CD4-positive, alpha-beta T cell (primary cell): Measurements from ENCODE around the gene TMEM163. TPM values are rescaled to one million over a fixed set of nuclear protein-coding genes. Genes with fewer than 3 reads are reported as not detected.

Experiments
- ATAC-seq: fragments of 200-7000 bp; cut with Tn5 transposase; one replicate; pipeline ENCODE4 v1.10.0; 2022; ENCODE audit warnings: mild to moderate bottlenecking; ENCODE audit not compliant: poor library complexity
- CTCF ChIA-PET: fragments of 350-600 bp; sonication (Branson Sonifier 250); formaldehyde crosslinking; loops from one replicate; lab custom pipeline; 2021; ENCODE audit warnings: antibody characterized with exemption, inconsistent platforms; lab: Charles Lee
- POLR2A ChIA-PET: fragments of 350-600 bp; sonication (Branson Sonifier 250); formaldehyde crosslinking; loops from one replicate; lab custom pipeline; 2021; ENCODE audit warnings: antibody characterized with exemption, inconsistent platforms; lab: Charles Lee
- DNase-seq, 14 experiments: peaks; one replicate each; pipeline ENCODE4 v3.0.0-alpha.2; 2013 to 2020; ENCODE audit warnings: mixed read lengths in 2 of 14
- H3K27ac ChIP-seq, 2 donors: one replicate each; pipeline versions ENCODE4 v1.5.1 to v1.7.0; 2013; ENCODE audit warnings: low read length in 2 of 2, low read depth in 1 of 2, mild to moderate bottlenecking in 1 of 2
- H3K27me3 ChIP-seq, 2 experiments: 1 replicate in 1 of 2; 2 replicates in 1 of 2; pipeline versions ENCODE4 v1.6.1 to v1.7.0; 2013; ENCODE audit warnings: low read length in 2 of 2, control low read depth in 1 of 2, mild to moderate bottlenecking in 1 of 2, moderate library complexity in 1 of 2; ENCODE audit not compliant: insufficient read depth in 2 of 2, control insufficient read depth in 1 of 2
- H3K36me3 ChIP-seq: one replicate; pipeline ENCODE4 v1.6.1; 2013; ENCODE audit warnings: low read length, control low read depth; ENCODE audit not compliant: insufficient read depth
- H3K4me1 ChIP-seq: one replicate; pipeline ENCODE4 v1.6.1; 2013; ENCODE audit warnings: low read length, control low read depth; ENCODE audit not compliant: insufficient read depth
- H3K4me3 ChIP-seq: one replicate; pipeline ENCODE4 v1.5.1; 2013; ENCODE audit warnings: mild to moderate bottlenecking, low read length, moderate library complexity
- H3K9me3 ChIP-seq, 2 experiments: 1 replicate in 1 of 2; 2 replicates in 1 of 2; pipeline versions ENCODE4 v1.6.1 to v1.7.0; 2013; ENCODE audit warnings: low read length in 2 of 2, mild to moderate bottlenecking in 2 of 2, control low read depth in 1 of 2, moderate library complexity in 1 of 2; ENCODE audit not compliant: control insufficient read depth in 1 of 2, insufficient read depth in 1 of 2
- H3K27ac Mint-ChIP-seq: one replicate; pipeline ENCODE4 v1.8.0; 2020; ENCODE audit warnings: mixed read lengths
- H3K27me3 Mint-ChIP-seq: one replicate; pipeline ENCODE4 v1.8.0; 2021; ENCODE audit warnings: mixed read lengths
- H3K36me3 Mint-ChIP-seq: one replicate; pipeline ENCODE4 v1.8.0; 2021; ENCODE audit warnings: low read depth, mixed read lengths
- H3K4me1 Mint-ChIP-seq: one replicate; pipeline ENCODE4 v1.8.0; 2021; ENCODE audit warnings: low read depth, mixed read lengths
- H3K4me3 Mint-ChIP-seq: one replicate; pipeline ENCODE4 v1.8.0; 2020; ENCODE audit warnings: mild to moderate bottlenecking, mixed read lengths
- H3K9me3 Mint-ChIP-seq: one replicate; pipeline ENCODE4 v1.8.0; 2020; ENCODE audit warnings: mixed read lengths
- CTCF ChIP-seq: fragments of 200-600 bp; IDR thresholded peaks from one replicate; pipeline ENCODE4 v1.8.0; 2022; ENCODE audit warnings: antibody characterized with exemption, mild to moderate bottlenecking
- intact Hi-C, 2 experiments: fragments of 100-400 bp; cut with DNase I in 1 of 2; cut with micrococcal nuclease in 1 of 2; formaldehyde crosslinking; loops; one replicate each; pipeline versions ENCODE4 v1.15.1 to v1.9.0; 2023 to 2025; cut with DNase I, micrococcal nuclease
- total RNA-seq, 174 experiments: library from RNA in 2 of 174; stranded (reverse) in 2 of 174; gene quantifications; one replicate each; pipeline ENCODE4 v1.2.3 and lab custom pipeline; 2021 to 2026

The TMEM163 gene
- total RNA-seq, 2 experiments from 2014 or later = 0.14 to 0.47 TPM

DNA sequence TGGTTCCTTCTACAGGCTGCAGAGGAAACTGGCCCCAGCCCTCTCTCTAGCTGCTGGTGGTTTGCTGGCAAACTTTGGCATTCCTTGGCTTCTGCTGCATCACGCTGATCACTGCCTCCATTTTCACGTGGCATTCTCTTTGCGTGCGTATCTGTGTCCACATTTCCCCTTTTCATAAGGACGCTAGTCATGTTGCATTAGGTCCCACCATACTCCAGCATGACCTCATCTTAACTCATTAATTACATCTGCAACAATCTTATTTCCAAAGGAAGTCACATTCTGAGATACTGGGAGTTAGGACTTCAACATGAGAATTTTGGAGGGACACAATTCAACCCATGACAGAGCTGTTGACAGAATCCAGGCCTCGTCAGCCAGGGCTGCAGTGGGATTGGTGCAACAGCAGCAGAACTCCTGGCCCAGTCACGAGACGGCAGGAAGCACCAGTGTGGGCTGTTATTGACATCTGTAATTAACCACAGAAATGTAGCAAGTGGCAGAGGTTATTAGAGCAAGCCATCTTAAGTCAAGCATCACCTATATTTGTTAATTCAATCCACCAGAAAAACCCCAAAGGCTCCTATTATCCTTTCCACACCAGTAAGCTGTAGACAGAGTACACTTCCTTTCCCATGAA is 132.4 kb downstream of the TMEM163 start:
- Mint-ChIP-seq H3K9me3 (peaks cover 21% of the 10 kb centered on the region), H3K4me1 (no peaks in the 10 kb centered on the region), H3K27me3 (no peaks in the 10 kb centered on the region), H3K36me3 (no peaks in the 10 kb centered on the region), H3K4me3 (no peak overlapping the region), H3K27ac (no peak overlapping the region)
- no peak for ATAC-seq
- no peaks in the 10 kb centered on the region for H3K4me1 ChIP-seq
- peak in 3 of 14 experiments; percentile 8 to 20 (median 12) for DNase-seq
- H3K27me3 ChIP-seq = no peaks in the 10 kb centered on the region
- POLR2A ChIA-PET = no interaction called here
- no peak overlapping the region for H3K4me3 ChIP-seq
- no peaks in the 10 kb centered on the region for H3K36me3 ChIP-seq
- CTCF ChIA-PET = no interaction called here
- no peak overlapping the region for H3K27ac ChIP-seq
- intact Hi-C loops = no loop called here
- H3K9me3 ChIP-seq = peaks cover 3 to 15% of the 10 kb centered on the region in 2 experiments
- no peak for TF ChIP-seq CTCF

- POLR2A ChIA-PET = no interaction called here
Measured at GRCh38 chr2:134583997-134584520, 134.7 kb downstream of the TMEM163 start.

GRCh38 chr2:134583462-134583861 is 135.3 kb downstream of the TMEM163 start:
- no peaks in the 10 kb centered on the region for H3K4me1 ChIP-seq
- intact Hi-C loops = no loop called here
- no peak for ATAC-seq
- POLR2A ChIA-PET = no interaction called here
- no peaks in the 10 kb centered on the region for H3K36me3 Mint-ChIP-seq
- no peaks in the 10 kb centered on the region for H3K27me3 Mint-ChIP-seq
- H3K27ac ChIP-seq = no peak overlapping the region
- H3K9me3 Mint-ChIP-seq = peaks cover under 1% of the 10 kb centered on the region
- H3K36me3 ChIP-seq = no peaks in the 10 kb centered on the region
- no peak overlapping the region for H3K4me3 ChIP-seq
- H3K27ac Mint-ChIP-seq = no peak overlapping the region
- TF ChIP-seq CTCF = no peak
- H3K27me3 ChIP-seq = no peaks in the 10 kb centered on the region
- peak in 1 of 14 experiments; percentile 30 for DNase-seq
- H3K9me3 ChIP-seq = no peaks in the 10 kb centered on the region
- no peak overlapping the region for H3K4me3 Mint-ChIP-seq
- CTCF ChIA-PET = no interaction called here
- H3K4me1 Mint-ChIP-seq = no peaks in the 10 kb centered on the region

More at GRCh38 chr2:134583997-134584520, 134.7 kb downstream of the TMEM163 start:
- H3K9me3 ChIP-seq = no peaks in the 10 kb centered on the region
- no peak for TF ChIP-seq CTCF
- Mint-ChIP-seq H3K9me3 (peaks cover 6% of the 10 kb centered on the region), H3K4me1 (no peaks in the 10 kb centered on the region), H3K27me3 (no peaks in the 10 kb centered on the region), H3K27ac (no peak overlapping the region), H3K36me3 (no peaks in the 10 kb centered on the region), H3K4me3 (no peak overlapping the region)
- DNase-seq (no peak), ATAC-seq (no peak)
- H3K27me3 ChIP-seq = no peaks in the 10 kb centered on the region
- H3K36me3 ChIP-seq = no peaks in the 10 kb centered on the region
- intact Hi-C loops = no loop called here
- H3K4me1 ChIP-seq = no peaks in the 10 kb centered on the region
- no peak overlapping the region for H3K4me3 ChIP-seq
- CTCF ChIA-PET = interaction anchor here (0.5 kb wide), 1 partner anchor 1819 kb away, joined by 3 read pairs; no protein-coding TSS in a partner anchor
- no peak overlapping the region for H3K27ac ChIP-seq
